Activated T-cell treated with anti-CD3 and anti-CD28 coated beads for 24 hours (primary cell): Measurements from ENCODE around the gene XRCC4.

Experiments used
- DNase-seq: peaks from one replicate; pipeline ENCODE4 v3.0.0-alpha.2; 2020; ENCODE audit warnings: low read depth

The XRCC4 gene

DNA sequence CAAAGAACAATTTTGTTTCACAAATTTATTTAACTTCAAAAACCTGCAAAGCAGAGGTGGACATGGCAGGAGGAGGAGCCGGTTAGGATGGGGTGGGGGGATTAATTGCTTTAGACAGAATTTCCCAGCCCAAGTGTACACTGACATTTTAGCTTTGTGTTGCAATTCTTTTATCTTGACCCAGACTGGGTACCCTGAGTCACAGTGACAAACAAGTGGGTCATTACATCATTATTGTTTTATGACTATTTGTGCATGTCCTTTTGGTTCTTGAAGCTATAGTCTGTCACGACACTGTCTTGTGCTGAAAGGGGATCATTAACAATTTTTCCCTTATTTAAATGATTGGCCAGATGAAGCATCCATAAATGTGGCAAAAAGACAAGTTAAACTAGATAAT is 309.7 kb downstream of the XRCC4 start:
- no peak for DNase-seq

- DNase-seq, result no peak
Observed at GRCh38 chr5:83388608-83389007, 311.3 kb downstream of the XRCC4 start.

GRCh38 chr5:83392766-83393503 is 315.6 kb downstream of the XRCC4 start:
- no peak for DNase-seq

DNA sequence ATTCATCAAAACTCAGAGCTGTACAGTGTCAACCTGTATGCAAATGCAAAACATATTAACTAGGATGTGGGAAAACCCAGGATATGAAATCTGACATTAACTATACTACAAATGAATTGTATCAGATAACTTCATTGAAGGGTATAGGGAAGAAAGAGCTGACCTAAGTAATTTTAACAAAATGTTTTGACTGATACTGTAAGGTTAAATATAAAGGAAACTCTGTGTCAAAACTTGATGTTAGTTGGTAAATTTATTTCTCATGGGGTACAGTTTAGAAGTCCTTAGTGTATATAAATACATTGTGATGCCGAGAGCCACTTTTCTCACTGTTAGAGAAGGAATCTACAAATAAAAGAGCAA is 316.1 kb downstream of the XRCC4 start:
- DNase-seq, result no peak

DNA sequence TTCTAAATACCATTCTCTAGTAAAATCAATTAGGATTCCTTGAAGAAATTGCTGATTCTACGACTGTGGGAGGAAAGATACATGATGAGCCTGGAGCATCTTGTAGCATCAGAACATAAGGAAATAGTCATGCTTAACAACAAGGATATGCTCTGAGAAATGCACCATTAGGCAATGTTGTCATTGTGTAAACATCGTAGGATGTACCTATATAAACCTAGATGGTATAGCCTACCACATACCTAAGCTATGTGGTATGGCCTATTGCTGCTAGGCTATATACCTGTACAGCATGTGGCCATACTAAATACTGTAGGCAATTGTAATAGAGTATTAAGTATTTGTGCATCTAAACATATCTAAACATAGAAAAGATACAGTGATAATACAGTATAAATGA is 316.8 kb downstream of the XRCC4 start:
- DNase-seq, result no peak

- DNase-seq, result no peak
Observed at GRCh38 chr5:83396662-83397061, 319.3 kb downstream of the XRCC4 start.

GRCh38 chr5:83397658-83398057 is 320.3 kb downstream of the XRCC4 start:
- DNase-seq, result no peak

- DNase-seq, result no peak
Observed at GRCh38 chr5:83400241-83400640, 322.9 kb downstream of the XRCC4 start.

- no peak for DNase-seq
Observed at GRCh38 chr5:83400701-83401100, 323.4 kb downstream of the XRCC4 start.

GRCh38 chr5:83401122-83401731 is 323.9 kb downstream of the XRCC4 start:
- DNase-seq, result no peak

GRCh38 chr5:83401775-83402174 is 324.4 kb downstream of the XRCC4 start:
- no peak for DNase-seq
